ENCODE data around the gene PSORS1C1.

Gene PSORS1C1

GRCh38 chr6:31139599-31139998 is 25.0 kb downstream of the PSORS1C1 start:
- no peak for DNase-seq (ENCODE audit: low spot score)
- CTCF ChIA-PET, result interaction anchor here (2.8 kb wide), 1 partner anchor 53 kb away, joined by 20 read pairs; no protein-coding TSS in a partner anchor
- POLR2A ChIA-PET (ENCODE audit: low non-redundant PET), result no interaction called here

GRCh38 chr6:31140643-31141042 is 26.0 kb downstream of the PSORS1C1 start:
- CTCF ChIA-PET, result interaction anchor here (0.6 kb wide), 1 partner anchor 199 kb away, joined by 4 read pairs; no protein-coding TSS in a partner anchor
- no peak for DNase-seq (ENCODE audit: low spot score)
- TF ChIP-seq CTCF (conservative IDR thresholded peaks at IDR 0.05; ENCODE audit: low read depth), result no peak
- no peak overlapping the region for H3K27ac ChIP-seq
- POLR2A ChIA-PET (ENCODE audit: low non-redundant PET), result interaction anchor here (0.6 kb wide), 1 partner anchor 96 kb away, joined by 4 read pairs; no protein-coding TSS in a partner anchor

More at GRCh38 chr6:31139599-31139998, 25.0 kb downstream of the PSORS1C1 start:
- no peak for TF ChIP-seq CTCF (conservative IDR thresholded peaks at IDR 0.05; ENCODE audit: low read depth)
- peak overlapping the region; percentile 39; the same call in 1 of the 2 replicates for H3K27ac ChIP-seq

- no peak for TF ChIP-seq CTCF (conservative IDR thresholded peaks at IDR 0.05; ENCODE audit: low read depth)
- ChIA-PET POLR2A (ENCODE audit: low non-redundant PET) (no interaction called here), CTCF (interaction anchor here (0.6 kb wide), 1 partner anchor 133 kb away, joined by 3 read pairs; no protein-coding TSS in a partner anchor)
- peak overlapping the region; percentile 63 for H3K27ac ChIP-seq
- DNase-seq (ENCODE audit: low spot score), result no peak
Measured at GRCh38 chr6:31142361-31142761, 27.8 kb downstream of the PSORS1C1 start.

GRCh38 chr6:31143148-31143547 is 28.5 kb downstream of the PSORS1C1 start:
- ChIA-PET POLR2A (ENCODE audit: low non-redundant PET) (no interaction called here), CTCF (no interaction called here)
- TF ChIP-seq CTCF (conservative IDR thresholded peaks at IDR 0.05; ENCODE audit: low read depth), result no peak
- H3K27ac ChIP-seq, result peak overlapping the region; percentile 63
- no peak for DNase-seq (ENCODE audit: low spot score)

DNA sequence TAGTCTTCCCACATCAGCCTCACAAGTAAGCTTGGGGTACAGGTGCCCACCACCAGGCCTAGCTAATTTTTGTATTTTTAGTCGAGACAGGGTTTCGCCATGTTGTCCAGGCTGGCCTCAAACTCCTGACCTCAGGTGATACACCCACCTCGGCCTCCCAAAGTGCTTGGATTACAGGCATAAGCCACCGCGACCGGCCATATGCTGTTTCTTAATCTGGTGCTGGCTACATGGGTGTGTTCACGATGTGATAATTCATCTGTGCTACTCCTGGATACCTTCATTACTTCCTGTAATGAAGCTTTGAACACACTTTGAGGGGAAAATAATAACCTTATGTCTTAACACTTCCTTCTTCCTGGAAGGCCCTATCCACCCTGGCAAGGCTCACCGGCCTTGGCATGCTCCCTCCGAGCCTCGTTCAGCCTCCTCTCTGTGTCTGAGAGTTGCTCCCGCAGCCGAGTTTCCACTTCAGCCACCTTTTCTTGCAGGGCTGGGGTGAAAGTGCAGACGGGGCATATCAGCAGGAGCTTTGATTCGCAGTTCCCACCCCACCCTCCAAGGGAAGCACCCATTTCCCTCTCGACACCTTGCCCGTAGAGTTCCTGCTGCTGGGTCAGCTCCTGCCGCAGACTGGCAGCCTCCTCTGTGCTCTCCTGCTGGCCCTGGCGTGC is 29.8 kb downstream of the PSORS1C1 start:
- ChIA-PET CTCF (no interaction called here), POLR2A (ENCODE audit: low non-redundant PET) (no interaction called here)
- no peak for TF ChIP-seq CTCF (conservative IDR thresholded peaks at IDR 0.05; ENCODE audit: low read depth)
- no peak for DNase-seq (ENCODE audit: low spot score)
- peak overlapping the region; percentile 63 for H3K27ac ChIP-seq

GRCh38 chr6:31144970-31145340 is 30.4 kb downstream of the PSORS1C1 start:
- no peak for TF ChIP-seq CTCF (conservative IDR thresholded peaks at IDR 0.05; ENCODE audit: low read depth)
- no peak for DNase-seq (ENCODE audit: low spot score)
- H3K27ac ChIP-seq, result no peak overlapping the region; the same call in 1 of the 2 replicates
- CTCF ChIA-PET, result interaction anchor here (0.6 kb wide), 1 partner anchor 144 kb away, joined by 3 read pairs; no protein-coding TSS in a partner anchor
- POLR2A ChIA-PET (ENCODE audit: low non-redundant PET), result no interaction called here
